IMR-90 (cell line): ENCODE data around the gene ZNF35. TPM values are rescaled to one million over a fixed set of nuclear protein-coding genes. Genes with fewer than 3 reads are reported as not detected.

ENCODE experiments used
- ATAC-seq: fragments of 200-7000 bp; cut with Tn5 transposase; 2 replicates; pipeline ENCODE4 v1.9.1; 2020; ENCODE audit warnings: low read depth, mild to moderate bottlenecking, moderate library complexity
- BruUV-seq: library from RNA; stranded (reverse); fragments of 400-500 nt; replicated peaks from 2 replicates; lab custom pipeline; 2021; lab: Mats Ljungman, UMichigan
- CTCF ChIA-PET: fragments of 300-600 bp; formaldehyde crosslinking; extraction: SDS; loops from one replicate; lab custom pipeline; 2021; ENCODE audit warnings: antibody characterized with exemption; lab: Yijun Ruan, JAX
- POLR2A ChIA-PET: fragments of 300-600 bp; sonication (Branson Sonifier 250); formaldehyde crosslinking; loops from one replicate; lab custom pipeline; 2022; ENCODE audit warnings: antibody characterized with exemption; ENCODE audit not compliant: unreplicated experiment; lab: Charles Lee
- DNase-seq: peaks from one replicate; pipeline ENCODE4 v3.0.0; 2013
- H2AFZ ChIP-seq: replicated peaks from 2 replicates; pipeline ENCODE3; 2013; ENCODE audit warnings: low read length, mild to moderate bottlenecking; ENCODE audit not compliant: poor library complexity
- H2AK5ac ChIP-seq: 2 replicates; pipeline ENCODE4 v1.6.1; 2013; ENCODE audit warnings: low read depth, low read length, inconsistent platforms
- H2AK9ac ChIP-seq: replicated peaks from 2 replicates; pipeline ENCODE3; 2013; ENCODE audit warnings: mild to moderate bottlenecking, low read depth, low read length, moderate library complexity; ENCODE audit not compliant: poor library complexity
- H2BK120ac ChIP-seq: 2 replicates; pipeline ENCODE4 v1.6.1; 2013; ENCODE audit warnings: low read depth, low read length, inconsistent platforms
- H2BK15ac ChIP-seq: 3 replicates; pipeline ENCODE4 v1.6.1; 2013; ENCODE audit warnings: low read depth, low read length, inconsistent platforms
- H2BK20ac ChIP-seq: 2 replicates; pipeline ENCODE4 v1.6.1; 2013; ENCODE audit warnings: low read depth, mild to moderate bottlenecking, inconsistent platforms, low read length, moderate library complexity
- H2BK5ac ChIP-seq: 2 replicates; pipeline ENCODE4 v1.6.1; 2013; ENCODE audit warnings: mild to moderate bottlenecking, low read depth, low read length, inconsistent platforms; ENCODE audit not compliant: poor library complexity, severe bottlenecking
- H3K14ac ChIP-seq: replicated peaks from 2 replicates; pipeline ENCODE4 v1.6.1; 2013; ENCODE audit warnings: low read depth, low read length, inconsistent platforms
- H3K18ac ChIP-seq: 2 replicates; pipeline ENCODE4 v1.6.1; 2013; ENCODE audit warnings: low read depth, low read length, control low read depth
- H3K23ac ChIP-seq: 2 replicates; pipeline ENCODE4 v1.6.1; 2013; ENCODE audit warnings: low read depth, low read length, inconsistent platforms
- H3K27ac ChIP-seq: 2 replicates; pipeline ENCODE4 v1.5.1; 2013; ENCODE audit warnings: mild to moderate bottlenecking, control low read depth, low read length; ENCODE audit not compliant: insufficient read depth
- H3K27me3 ChIP-seq: 2 replicates; pipeline ENCODE4 v1.6.1; 2013; ENCODE audit warnings: low read length; ENCODE audit not compliant: control insufficient read depth, insufficient read depth
- H3K36me3 ChIP-seq: 2 replicates; pipeline ENCODE4 v1.6.1; 2013; ENCODE audit warnings: low read length, mixed read lengths; ENCODE audit not compliant: control insufficient read depth, insufficient read depth
- H3K4ac ChIP-seq: 2 replicates; pipeline ENCODE4 v1.6.1; 2013; ENCODE audit warnings: low read depth, low read length, inconsistent platforms
- H3K4me1 ChIP-seq: 2 replicates; pipeline ENCODE4 v1.6.1; 2013; ENCODE audit warnings: low read length, mixed read lengths; ENCODE audit not compliant: control insufficient read depth, insufficient read depth
- H3K4me2 ChIP-seq: 2 replicates; pipeline ENCODE4 v1.6.1; 2013; ENCODE audit warnings: low read depth, mild to moderate bottlenecking, control low read depth, low read length, moderate library complexity
- H3K4me3 ChIP-seq: 2 replicates; pipeline ENCODE4 v1.5.1; 2013; ENCODE audit warnings: low read depth, mild to moderate bottlenecking, control low read depth, low read length, moderate library complexity; ENCODE audit not compliant: insufficient read depth
- H3K56ac ChIP-seq: 2 replicates; pipeline ENCODE4 v1.6.1; 2013; ENCODE audit warnings: low read length, inconsistent platforms; ENCODE audit not compliant: insufficient read depth; ENCODE audit errors: extremely low read depth
- H3K79me1 ChIP-seq, 2 experiments: 2 replicates each; pipeline ENCODE4 v1.6.1; 2013; ENCODE audit warnings: low read length in 2 of 2, inconsistent platforms in 1 of 2, low read depth in 1 of 2
- H3K9ac ChIP-seq: 2 replicates; pipeline ENCODE4 v1.6.1; 2013; ENCODE audit warnings: low read depth, low read length, control low read depth
- H3K9me1 ChIP-seq: 2 replicates; pipeline ENCODE4 v1.6.1; 2013; ENCODE audit warnings: low read length, inconsistent platforms; ENCODE audit not compliant: insufficient read depth
- H3K9me3 ChIP-seq: 2 replicates; pipeline ENCODE4 v1.6.1; 2013; ENCODE audit warnings: low read length; ENCODE audit not compliant: control insufficient read depth, insufficient read depth
- H4K20me1 ChIP-seq: 2 replicates; pipeline ENCODE4 v1.6.1; 2013; ENCODE audit warnings: low read length, inconsistent platforms; ENCODE audit not compliant: insufficient read depth
- H4K5ac ChIP-seq: 2 replicates; pipeline ENCODE4 v1.6.1; 2013; ENCODE audit warnings: mild to moderate bottlenecking, low read depth, low read length, control low read depth
- H4K8ac ChIP-seq, 2 experiments: 2 replicates each; pipeline ENCODE4 v1.6.1; 2013; ENCODE audit warnings: low read depth in 2 of 2, low read length in 2 of 2, control low read depth in 1 of 2, inconsistent platforms in 1 of 2
- H4K91ac ChIP-seq: 2 replicates; pipeline ENCODE4 v1.6.1; 2013; ENCODE audit warnings: low read depth, low read length, inconsistent platforms; ENCODE audit not compliant: insufficient read depth
- CEBPB ChIP-seq: IDR thresholded peaks from 2 replicates; pipeline ENCODE4 v1.6.1; 2012; ENCODE audit warnings: low read depth, low read length, improper control_type of control experiment
- ELK1 ChIP-seq: fragments of 150-350 bp; IDR thresholded peaks from 2 replicates; pipeline ENCODE4 v1.6.1; 2016; ENCODE audit warnings: low read depth, mild to moderate bottlenecking, low read length, moderate library complexity, borderline replicate concordance
- FOS ChIP-seq: fragments of 150-350 bp; IDR thresholded peaks from 2 replicates; pipeline ENCODE4 v1.6.1; 2016; ENCODE audit warnings: low read depth, low read length
- RCOR1 ChIP-seq: IDR thresholded peaks from 2 replicates; pipeline ENCODE4 v1.6.1; 2012; ENCODE audit warnings: mild to moderate bottlenecking, low read length, improper control_type of control experiment; ENCODE audit not compliant: insufficient replicate concordance
- SMC3 ChIP-seq: fragments of 150-350 bp; IDR thresholded peaks from 2 replicates; pipeline ENCODE4 v1.6.1; 2016; ENCODE audit warnings: low read depth, mild to moderate bottlenecking, antibody characterized with exemption, low read length, moderate library complexity
- WGBS, 2 experiments: methylation state at CpG; one replicate each; pipeline versions ENCODE4 v1.1.5 to v1.1.7; 2013; ENCODE audit warnings: missing lambda C conversion rate in 2 of 2; ENCODE audit not compliant: insufficient read length in 1 of 2; ENCODE audit errors: extremely low coverage in 2 of 2; 5-methylcytosine and 5-hydroxymethylcytosine counted together
- dilution Hi-C: fragments of 300-500 bp; cut with HindIII; formaldehyde crosslinking; loops from one replicate; pipeline ENCODE4 v1.14.3; 2018; ENCODE audit warnings: low sequenced_read_pairs; ENCODE audit not compliant: unreplicated experiment
- in situ Hi-C: fragments of 300-500 bp; cut with MboI; formaldehyde crosslinking; loops from 3 replicates; pipeline ENCODE4 v1.14.3; 2019; ENCODE audit warnings: low sequenced_read_pairs, inconsistent platforms, mixed read lengths
- intact Hi-C: fragments of 100-400 bp; cut with micrococcal nuclease; formaldehyde crosslinking; loops from 2 replicates; pipeline ENCODE4 v1.10.0; 2022
- polyA plus RNA-seq, 3 experiments: library from polyadenylated mRNA; depleted of rRNA; stranded (reverse); fragments of >200 nt; gene quantifications; 2 replicates each; pipeline ENCODE4 v1.2.3, GENCODE V29; 2012; ENCODE audit warnings: low replicate concordance in 1 of 3
- total RNA-seq: library from RNA; depleted of rRNA; stranded (reverse); fragments of >200 nt; gene quantifications from 2 replicates; pipeline ENCODE4 v1.2.3, GENCODE V29; 2012

ZNF35 gene
- total and polyA plus RNA-seq, 2 of the 4 experiments (the other 2 are of a cell fraction), result 3.8 to 19.5 TPM

DNA sequence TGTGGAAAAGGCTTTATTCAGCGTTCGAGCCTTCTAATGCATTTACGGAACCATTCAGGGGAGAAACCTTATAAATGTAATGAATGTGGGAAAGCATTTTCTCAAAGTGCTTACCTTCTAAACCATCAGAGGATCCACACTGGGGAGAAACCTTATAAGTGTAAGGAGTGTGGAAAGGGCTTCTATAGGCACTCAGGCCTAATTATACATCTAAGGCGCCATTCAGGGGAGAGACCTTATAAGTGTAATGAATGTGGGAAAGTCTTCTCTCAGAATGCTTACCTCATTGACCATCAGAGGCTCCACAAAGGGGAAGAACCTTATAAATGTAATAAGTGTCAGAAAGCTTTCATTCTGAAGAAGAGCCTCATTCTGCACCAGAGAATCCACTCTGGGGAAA, 6.2 kb upstream of the ZNF35 start:
- Histone ChIP-seq H2AFZ (no peak overlapping the region), H2AK5ac (no peak overlapping the region), H3K27ac (no peak overlapping the region), H3K23ac (no peak overlapping the region), H3K79me1 (peaks cover 11 to 30% of the 10 kb centered on the region in 2 experiments; a peak in 1 of 4 replicates), H3K4me2 (no peak overlapping the region), H2BK20ac (no peak overlapping the region), H3K9me3 (peaks cover 38% of the 10 kb centered on the region), H4K5ac (no peak overlapping the region), H4K20me1 (no peaks in the 10 kb centered on the region), H4K8ac (no peak overlapping the region), H3K4ac (no peak overlapping the region), H3K56ac (no peak overlapping the region), H3K4me1 (no peaks in the 10 kb centered on the region), H2AK9ac (no peak overlapping the region), H2BK15ac (no peak overlapping the region), H2BK5ac (no peak overlapping the region), H3K4me3 (no peak overlapping the region), H4K91ac (no peak overlapping the region), H3K9me1 (no peaks in the 10 kb centered on the region), H2BK120ac (no peak overlapping the region), H3K18ac (no peak overlapping the region), H3K14ac (no peak overlapping the region), H3K9ac (no peak overlapping the region), H3K36me3 (peaks cover 37% of the 10 kb centered on the region), H3K27me3 (no peaks in the 10 kb centered on the region)
- ChIA-PET CTCF (no interaction called here), POLR2A (no interaction called here)
- no CpG with 5 or more reads among the region's 4 CpGs for WGBS, 2 experiments
- dilution Hi-C loops, result no loop called here
- intact Hi-C loops, result loop anchor here (10.0 kb wide), 1 partner anchor 272 kb away; no protein-coding TSS in a partner anchor
- BruUV-seq, result no TSS peak
- TF ChIP-seq RCOR1 (no peak), FOS (no peak), CEBPB (no peak), SMC3 (no peak), ELK1 (no peak)
- in situ Hi-C loops, result loop anchor here (25.0 kb wide), 1 partner anchor 305 kb away; the partner anchor contains the start of gene TCAIM
- DNase-seq (no peak), ATAC-seq (no peak)
